B cell (primary cell): Measurements from ENCODE around the gene BEND7.

Experiments used
- CTCF ChIP-seq: fragments of 200-600 bp; IDR thresholded peaks from one replicate; pipeline ENCODE4 v1.8.0; 2022; ENCODE audit warnings: antibody characterized with exemption, mild to moderate bottlenecking
- EZH2 ChIP-seq: IDR thresholded peaks from 2 replicates; pipeline ENCODE4 v1.6.1; 2012; ENCODE audit warnings: borderline replicate concordance, low read depth, mild to moderate bottlenecking, moderate library complexity, low read length; ENCODE audit not compliant: insufficient read depth, poor library complexity, severe bottlenecking

GRCh38 chr10:13496164-13496563, 32.6 kb downstream of the BEND7 start:
- TF ChIP-seq CTCF (no peak), EZH2 (no peak)
